Pericardium fibroblast (primary cell): ENCODE measurements around the gene LAMP1. TPM values are rescaled to one million over a fixed set of nuclear protein-coding genes. Genes with fewer than 3 reads are reported as not detected.

ENCODE experiments used
- total RNA-seq: library from RNA; depleted of rRNA; stranded (reverse); fragments of >200 nt; gene quantifications from 2 replicates; pipeline ENCODE4 v1.2.3, GENCODE V29; 2015

LAMP1 gene
- 206 and 322 TPM in 2 replicates for total RNA-seq

DNA sequence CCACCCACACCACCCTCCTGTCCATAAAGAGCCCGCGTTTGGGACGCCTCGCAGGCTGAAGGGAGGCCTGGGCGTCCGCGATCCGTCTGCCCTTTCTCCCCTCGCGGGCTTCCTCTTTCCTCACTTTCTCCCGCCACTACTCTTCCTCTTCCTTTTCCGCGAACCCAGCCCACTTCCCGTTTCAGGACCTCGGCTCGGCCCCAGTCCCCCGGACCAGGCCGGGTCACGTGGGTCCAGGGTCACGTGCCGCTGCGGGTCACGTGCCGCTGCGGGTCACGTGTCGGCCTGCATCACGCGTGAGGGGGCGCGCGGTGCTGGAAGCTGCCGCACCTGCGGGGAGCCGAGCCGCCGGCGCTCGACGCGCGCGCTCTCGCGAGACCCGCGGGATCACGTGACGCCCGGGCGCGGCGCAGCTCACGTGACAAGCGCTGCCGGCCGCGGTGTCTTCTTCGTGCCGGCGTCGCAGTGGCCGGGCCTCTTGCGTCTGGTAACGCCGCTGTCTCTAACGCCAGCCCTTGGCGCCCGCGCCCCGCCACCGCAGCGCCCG, at the start of gene LAMP1:
Gene LAMP1 (plus strand): TSS at position 417 of the 547 bp plus-strand sequence. CDS start 196 bp downstream, outside the sequence.

Other genes starting within 250 kb of the LAMP1 start
- not detected in 2 replicates for gene F7, start 191.4 kb upstream of the LAMP1 start, total RNA-seq
- 22.4 and 35.1 TPM in 2 replicates for gene F10, start 174.4 kb upstream of the LAMP1 start, total RNA-seq
- not detected in 2 replicates for gene PROZ, start 138.6 kb upstream of the LAMP1 start, total RNA-seq
- 30.8 and 32.9 TPM in 2 replicates for gene PCID2, start 88.6 kb upstream of the LAMP1 start, total RNA-seq
- gene CUL4A, start 87.6 kb upstream of the LAMP1 start, total RNA-seq = 84.0 and 86.6 TPM in 2 replicates
- 1.7 TPM in 1 of 2 replicates, not detected in the other for gene GRTP1, start 66.9 kb downstream of the LAMP1 start, total RNA-seq
- 0.23 and 0.60 TPM in 2 replicates for gene ADPRHL1, start 156.2 kb downstream of the LAMP1 start, total RNA-seq
- gene DCUN1D2, start 193.5 kb downstream of the LAMP1 start, total RNA-seq = 9.3 and 16.3 TPM in 2 replicates